ENCODE data around the gene ABCG4. TPM values are rescaled to one million over a fixed set of nuclear protein-coding genes. Genes with fewer than 3 reads are reported as not detected.

Gene ABCG4
- total and polyA plus RNA-seq, 2 of the 8 experiments (the other 6 are each of a cell fraction or from before 2014, with no cell fraction given): 1.8 to 2.3 TPM

GRCh38 chr11:119101759-119102423, 47.0 kb upstream of the ABCG4 start, which contains the start of gene DPAGT1:
Gene DPAGT1, minus strand, starts transcription at chr11:119101853. Its CDS starts 198 bp downstream, at chr11:119101655.
- peaks cover 0 to 12% of the 10 kb centered on the region in 2 experiments; a peak in 2 of 4 replicates for H3K79me2 ChIP-seq (ENCODE audit: control insufficient read depth in 1 of 2, insufficient read depth in 2 of 2, low read length in 2 of 2)
- no peaks in the 10 kb centered on the region for H3K27me3 ChIP-seq (replicated peaks in 1 of 4; ENCODE audit: control insufficient read depth in 3 of 4, extremely low read depth in 1 of 4, insufficient read depth in 3 of 4, low read length in 3 of 4)
- peak within 1 kb of the TSS; percentile 96 for H2BK5ac ChIP-seq (ENCODE audit: low read depth, low read length)
- peak within 1 kb of the TSS; percentile 92 to 98 for H3K4me2 ChIP-seq (ENCODE audit: insufficient read depth in 1 of 2, low read depth in 2 of 2, low read length in 2 of 2)
- H2BK12ac ChIP-seq (ENCODE audit: low read depth, low read length): peak within 1 kb of the TSS; percentile 10
- no peak within 1 kb of the TSS; the same call in 1 of the 2 replicates for H2BK20ac ChIP-seq (ENCODE audit: low read length)
- H3K23ac ChIP-seq (ENCODE audit: insufficient read length): no peak within 1 kb of the TSS
- peak within 1 kb of the TSS; percentile 99 for H3K27ac ChIP-seq (ENCODE audit: low read depth, low read length)
- H3K4me1 ChIP-seq (replicated peaks in 1 of 4; ENCODE audit: control insufficient read depth in 3 of 4, insufficient read depth in 4 of 4, low read length in 3 of 4): peaks cover 3 to 20% (median 5%) of the 10 kb centered on the region in 4 experiments
- H2AK5ac ChIP-seq (ENCODE audit: low read depth, low read length): peak within 1 kb of the TSS; percentile 99
- DNase-seq (ENCODE audit: low read depth in 1 of 2, low spot score in 2 of 2) (peak; percentile 79 to 92), FAIRE-seq (peak; percentile 79)
- H4K5ac ChIP-seq (ENCODE audit: insufficient read length, low read depth, low read length): peak within 1 kb of the TSS; percentile 44
- H2AFZ ChIP-seq (ENCODE audit: low read length): peak within 1 kb of the TSS; percentile 100
- H4K8ac ChIP-seq (ENCODE audit: extremely low read depth, insufficient read depth, low read length): peak within 1 kb of the TSS; percentile 91
- no peaks in the 10 kb centered on the region for H3K9me3 ChIP-seq (ENCODE audit: insufficient read depth in 2 of 2, low read depth in 1 of 2, low read length in 1 of 2)
- peak within 1 kb of the TSS; percentile 65 for H3K56ac ChIP-seq (replicated peaks; ENCODE audit: insufficient read length, low read depth, low read length)
- H2BK120ac ChIP-seq (replicated peaks; ENCODE audit: low read depth, low read length): peak within 1 kb of the TSS; percentile 44
- peak within 1 kb of the TSS; percentile 69 for H4K91ac ChIP-seq (replicated peaks; ENCODE audit: insufficient read length, low read length)
- H3K79me1 ChIP-seq (ENCODE audit: low read depth, low read length): peaks cover 7% of the 10 kb centered on the region
- peak within 1 kb of the TSS; percentile 76 to 97 (median 88) for H3K9ac ChIP-seq (replicated peaks in 1 of 4; ENCODE audit: extremely low read depth in 1 of 4, low read depth in 3 of 4, low read length in 3 of 4)
- H3K23me2 ChIP-seq (ENCODE audit: low read depth, low read length): peaks cover 20% of the 10 kb centered on the region
- H4K20me1 ChIP-seq (replicated peaks in 1 of 2; ENCODE audit: control insufficient read depth in 1 of 2, insufficient read depth in 2 of 2, low read length in 2 of 2): peaks cover 0 to 2% of the 10 kb centered on the region in 2 experiments
- peak within 1 kb of the TSS; percentile 66 to 97 (median 90) for H3K4me3 ChIP-seq (ENCODE audit: extremely low read depth in 1 of 4, insufficient read depth in 2 of 4, low read depth in 3 of 4, low read length in 4 of 4)
- ChIA-PET CTCF (ENCODE audit: partially characterized antibody) (interaction anchor here (0.6 to 1.7 kb wide), 16 partner anchors 10 to 310 kb away, joined by 3 to 9 read pairs (median 4); partner anchors contain the start of gene VPS11), POLR2A (ENCODE audit: partially characterized antibody) (interaction anchor here (0.7 to 2.1 kb wide), 26 partner anchors 9 to 284 kb away, joined by 3 to 17 read pairs (median 5); partner anchors contain the start of genes HINFP, HMBS, HYOU1 and MCAM)
- H3K18ac ChIP-seq (ENCODE audit: extremely low read depth, low read length): peak within 1 kb of the TSS; percentile 44
- peaks cover 5 to 19% (median 13%) of the 10 kb centered on the region in 4 experiments; a peak in 6 of 8 replicates for H3K36me3 ChIP-seq (ENCODE audit: control insufficient read depth in 2 of 4, insufficient read depth in 4 of 4, low read length in 3 of 4)
- no peak within 1 kb of the TSS for H3K14ac ChIP-seq (ENCODE audit: insufficient read length)
- 0 out of 2 replicates have a peak within 1 kb of the TSS, but pooled peaks have one; percentile 95 for H2BK15ac ChIP-seq (ENCODE audit: low read length)
- peak within 1 kb of the TSS; percentile 19 for H3K4ac ChIP-seq (replicated peaks; ENCODE audit: insufficient read length, low read depth, low read length)
- 1% methylated on average over 32 of the region's 32 CpGs; no CpG with 5 or more reads in 1 of the 2 experiments for WGBS, 2 experiments (ENCODE audit: extremely low coverage in 1 of 2, insufficient coverage in 1 of 2, insufficient read length in 1 of 2, insufficient replicate concordance in 2 of 2, low coverage in 1 of 2, low lambda C conversion rate in 2 of 2, missing lambda C conversion rate in 1 of 2)
- TF ChIP-seq SP2 (IDR thresholded peaks at IDR 0.05; ENCODE audit: low read length) (no peak), RNF2 (IDR thresholded peaks at IDR 0.05; ENCODE audit: borderline replicate concordance, low read depth, low read length, missing control alignments, poor library complexity, severe bottlenecking) (no peak), BRCA1 (IDR thresholded peaks at IDR 0.05; ENCODE audit: low read depth, low read length) (no peak), SRF (IDR thresholded peaks at IDR 0.05; ENCODE audit: low read depth, low read length) (no peak), GTF2F1 (IDR thresholded peaks at IDR 0.05; ENCODE audit: borderline replicate concordance, low read depth, low read length) (peak; percentile 51; the same call in 1 of the 2 replicates), BCL11A (IDR thresholded peaks at IDR 0.05; ENCODE audit: low read depth in 2 of 2, low read length in 2 of 2) (no peak), SP1 (IDR thresholded peaks at IDR 0.05; ENCODE audit: low read depth, low read length) (peak; percentile 29; the same call in 1 of the 2 replicates), NRF1 (IDR thresholded peaks at IDR 0.05; ENCODE audit: low read depth, low read length) (no peak), RBBP5 (IDR thresholded peaks at IDR 0.05; ENCODE audit: borderline replicate concordance, low read depth, low read length) (no peak), CEBPB (IDR thresholded peaks at IDR 0.05; ENCODE audit: low read depth, low read length) (no peak), CTBP2 (IDR thresholded peaks at IDR 0.05; ENCODE audit: borderline replicate concordance, insufficient read depth, insufficient read length, low read length) (no peak), EGR1 (IDR thresholded peaks at IDR 0.05; ENCODE audit: borderline replicate concordance, low read depth, low read length) (peak; percentile 69; the same call in 1 of the 2 replicates)

Measured in H1 (cell line).